H9 (cell line): ENCODE data around the gene DCAF5. TPM values are rescaled to one million over a fixed set of nuclear protein-coding genes. Genes with fewer than 3 reads are reported as not detected.

Experiments
- DNase-seq: peaks from one replicate; pipeline ENCODE4 v3.0.0-alpha.2; 2017
- H2AFZ ChIP-seq: one replicate; pipeline ENCODE4 v1.6.1; 2013; ENCODE audit warnings: mild to moderate bottlenecking, low read length, control low read depth, moderate library complexity
- H2AK5ac ChIP-seq: 2 replicates; pipeline ENCODE4 v1.6.1; 2013; ENCODE audit warnings: low read length, control low read depth, mixed read lengths; ENCODE audit not compliant: insufficient read length
- H2BK120ac ChIP-seq: one replicate; pipeline ENCODE4 v1.6.1; 2013; ENCODE audit warnings: low read depth, mild to moderate bottlenecking, low read length, control low read depth, inconsistent platforms; ENCODE audit not compliant: poor library complexity, severe bottlenecking
- H2BK12ac ChIP-seq: 2 replicates; pipeline ENCODE4 v1.6.1; 2013; ENCODE audit warnings: low read length, control low read depth, mixed read lengths, low read depth; ENCODE audit not compliant: insufficient read length
- H2BK15ac ChIP-seq: 2 replicates; pipeline ENCODE4 v1.6.1; 2013; ENCODE audit warnings: low read depth, low read length, control low read depth
- H2BK20ac ChIP-seq: one replicate; pipeline ENCODE4 v1.6.1; 2013; ENCODE audit warnings: low read depth, mild to moderate bottlenecking, low read length, control low read depth, inconsistent platforms; ENCODE audit not compliant: poor library complexity, severe bottlenecking
- H2BK5ac ChIP-seq: 2 replicates; pipeline ENCODE4 v1.6.1; 2013; ENCODE audit warnings: low read length, control low read depth, mixed read lengths; ENCODE audit not compliant: insufficient read length
- H3K14ac ChIP-seq: 2 replicates; pipeline ENCODE4 v1.6.1; 2013; ENCODE audit warnings: low read length, control low read depth; ENCODE audit not compliant: insufficient read depth
- H3K18ac ChIP-seq: 2 replicates; pipeline ENCODE4 v1.6.1; 2013; ENCODE audit warnings: low read depth, mild to moderate bottlenecking, mixed read lengths, low read length, control low read depth; ENCODE audit not compliant: insufficient read length
- H3K23ac ChIP-seq: 2 replicates; pipeline ENCODE4 v1.6.1; 2013; ENCODE audit warnings: low read length, control low read depth, mixed read lengths, low read depth; ENCODE audit not compliant: insufficient read length
- H3K23me2 ChIP-seq: 2 replicates; pipeline ENCODE4 v1.6.1; 2013; ENCODE audit warnings: low read depth, mild to moderate bottlenecking, mixed read lengths, low read length, control low read depth; ENCODE audit not compliant: insufficient read length, poor library complexity, severe bottlenecking
- H3K27ac ChIP-seq: 2 replicates; pipeline ENCODE4 v1.5.1; 2013; ENCODE audit warnings: low read length, control low read depth, mixed read lengths, low read depth; ENCODE audit not compliant: insufficient read length
- H3K27me3 ChIP-seq: 2 replicates; pipeline ENCODE4 v1.6.1; 2013; ENCODE audit warnings: low read length, control low read depth, inconsistent platforms; ENCODE audit not compliant: insufficient read depth
- H3K4ac ChIP-seq: 2 replicates; pipeline ENCODE4 v1.6.1; 2013; ENCODE audit warnings: low read depth, mild to moderate bottlenecking, control low read depth, inconsistent platforms, low read length, moderate library complexity
- H3K4me1 ChIP-seq: 2 replicates; pipeline ENCODE4 v1.6.1; 2013; ENCODE audit warnings: low read length, control low read depth, inconsistent platforms; ENCODE audit not compliant: insufficient read depth
- H3K4me2 ChIP-seq: 2 replicates; pipeline ENCODE4 v1.6.1; 2013; ENCODE audit warnings: low read length, control low read depth, mixed read lengths; ENCODE audit not compliant: insufficient read length, insufficient read depth
- H3K56ac ChIP-seq: 2 replicates; pipeline ENCODE4 v1.6.1; 2013; ENCODE audit warnings: low read depth, mild to moderate bottlenecking, mixed read lengths, low read length, control low read depth; ENCODE audit not compliant: insufficient read length
- H3K79me1 ChIP-seq: 2 replicates; pipeline ENCODE4 v1.6.1; 2013; ENCODE audit warnings: low read depth, mild to moderate bottlenecking, moderate library complexity, low read length, control low read depth, inconsistent platforms; ENCODE audit not compliant: insufficient read depth, poor library complexity, severe bottlenecking
- H3K79me2 ChIP-seq: 2 replicates; pipeline ENCODE4 v1.6.1; 2013; ENCODE audit warnings: low read length, control low read depth, inconsistent platforms; ENCODE audit not compliant: insufficient read depth
- H3K9ac ChIP-seq: 2 replicates; pipeline ENCODE4 v1.6.1; 2013; ENCODE audit warnings: low read length, control low read depth, mixed read lengths; ENCODE audit not compliant: insufficient read length; ENCODE audit errors: extremely low read depth
- H3K9me3 ChIP-seq: one replicate; pipeline ENCODE4 v1.6.1; 2013; ENCODE audit warnings: low read depth, low read length, inconsistent platforms; ENCODE audit not compliant: control insufficient read depth
- H3T11ph ChIP-seq: one replicate; pipeline ENCODE4 v1.6.1; 2013; ENCODE audit warnings: mild to moderate bottlenecking, low read length, control low read depth, inconsistent platforms
- H4K20me1 ChIP-seq: one replicate; pipeline ENCODE4 v1.6.1; 2013; ENCODE audit not compliant: control insufficient read depth, insufficient read length, insufficient read depth
- H4K5ac ChIP-seq: 2 replicates; pipeline ENCODE4 v1.6.1; 2013; ENCODE audit warnings: low read depth, mild to moderate bottlenecking, mixed read lengths, low read length, control low read depth; ENCODE audit not compliant: insufficient read length
- H4K8ac ChIP-seq: replicated peaks from 2 replicates; pipeline ENCODE4 v1.6.1; 2013; ENCODE audit warnings: low read length, control low read depth, mixed read lengths, low read depth; ENCODE audit not compliant: insufficient read length
- H4K91ac ChIP-seq: 2 replicates; pipeline ENCODE4 v1.6.1; 2013; ENCODE audit warnings: low read depth, mild to moderate bottlenecking, moderate library complexity, mixed read lengths, low read length, control low read depth; ENCODE audit not compliant: insufficient read length
- H3K27ac Mint-ChIP-seq, 3 experiments: 2 replicates in 2 of 3; 3 replicates in 1 of 3; pipeline ENCODE4 v1.8.0; 2020 to 2021; ENCODE audit warnings: mixed read lengths in 3 of 3, mild to moderate bottlenecking in 1 of 3, moderate library complexity in 1 of 3
- H3K27me3 Mint-ChIP-seq: 2 replicates; pipeline ENCODE4 v1.8.0; 2021; ENCODE audit warnings: low read depth, mild to moderate bottlenecking, moderate library complexity, mixed read lengths
- H3K36me3 Mint-ChIP-seq, 3 experiments: 2 replicates in 2 of 3; 3 replicates in 1 of 3; pipeline ENCODE4 v1.8.0; 2020 to 2021; ENCODE audit warnings: low read depth in 3 of 3, mixed read lengths in 3 of 3; ENCODE audit not compliant: insufficient read depth in 1 of 3
- H3K4me1 Mint-ChIP-seq, 2 experiments: 2 replicates each; pipeline ENCODE4 v1.8.0; 2020; ENCODE audit warnings: mixed read lengths in 2 of 2
- H3K4me3 Mint-ChIP-seq, 2 experiments: 2 replicates in 1 of 2; 3 replicates in 1 of 2; pipeline ENCODE4 v1.8.0; 2020 to 2021; ENCODE audit warnings: mild to moderate bottlenecking in 2 of 2, mixed read lengths in 2 of 2, moderate library complexity in 1 of 2
- H3K9me3 Mint-ChIP-seq, 2 experiments: 2 replicates in 1 of 2; 3 replicates in 1 of 2; pipeline ENCODE4 v1.8.0; 2020; ENCODE audit warnings: mild to moderate bottlenecking in 2 of 2, mixed read lengths in 2 of 2, moderate library complexity in 1 of 2
- WGBS: extraction: QIAGEN DNeasy Blood & Tissue Kit; methylation state at CpG from one replicate; pipeline ENCODE4 v1.1.7; 2013; ENCODE audit warnings: missing lambda C conversion rate, low lambda C conversion rate, mixed read lengths; ENCODE audit not compliant: insufficient read length; ENCODE audit errors: extremely low coverage; 5-methylcytosine and 5-hydroxymethylcytosine counted together
- total RNA-seq: library from RNA; stranded (reverse); gene quantifications from 2 replicates; pipeline ENCODE4 v1.2.1, GENCODE V29; 2021
- TF ChIP-seq, protein P1 (sequence below): fragments of 200-600 bp; sonication (generic); conservative IDR thresholded peaks from 3 replicates; pipeline ENCODE4 v1.8.0; 2021; ENCODE audit warnings: antibody characterized with exemption, mild to moderate bottlenecking

DCAF5 gene
- total RNA-seq, 1 experiment from 2014 or later = 31.4 TPM

DNA sequence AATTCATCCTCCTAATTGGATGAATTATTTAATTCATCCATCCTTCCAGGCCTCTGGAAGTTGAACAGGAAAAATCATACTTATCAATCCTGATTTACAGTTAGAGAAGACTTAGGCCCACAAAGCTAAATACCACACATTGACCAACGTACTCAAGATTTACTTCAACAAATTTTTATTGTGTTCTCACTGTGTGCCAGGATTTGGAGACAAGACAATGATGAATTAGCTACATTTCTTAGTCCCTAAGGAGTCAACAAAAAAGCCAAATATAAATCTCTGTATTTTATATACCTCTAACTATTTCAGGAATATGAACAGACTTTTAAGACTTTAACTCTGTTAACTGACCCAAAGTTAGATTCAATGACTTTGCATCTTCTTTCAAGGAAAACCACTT is 63.9 kb downstream of the DCAF5 start:
- H3K14ac ChIP-seq = no peak overlapping the region
- no peak overlapping the region for H3K9ac ChIP-seq
- no CpG with 5 or more reads among the region's 1 CpG for WGBS

More for the DNA sequence above, 63.9 kb downstream of the DCAF5 start:
- Histone ChIP-seq H2AFZ (no peak overlapping the region), H3K4me1 (no peaks in the 10 kb centered on the region), H3K56ac (no peak overlapping the region), H2BK12ac (no peak overlapping the region), H4K8ac (no peak overlapping the region), H3K23ac (no peak overlapping the region), H3K79me2 (no peaks in the 10 kb centered on the region), H2BK20ac (no peak overlapping the region), H3T11ph (no peak overlapping the region), H2AK5ac (no peak overlapping the region), H2BK5ac (no peak overlapping the region), H3K23me2 (no peaks in the 10 kb centered on the region), H2BK15ac (no peak overlapping the region), H3K18ac (no peak overlapping the region), H4K91ac (no peak overlapping the region), H3K27ac (no peak overlapping the region), H4K5ac (no peak overlapping the region), H3K4ac (no peak overlapping the region), H4K20me1 (no peaks in the 10 kb centered on the region), H3K4me2 (no peak overlapping the region), H3K79me1 (no peaks in the 10 kb centered on the region), H3K27me3 (no peaks in the 10 kb centered on the region), H3K9me3 (no peaks in the 10 kb centered on the region), H2BK120ac (no peak overlapping the region)
- Mint-ChIP-seq H3K27me3 (no peaks in the 10 kb centered on the region), H3K9me3 (no peaks in the 10 kb centered on the region), H3K36me3 (peaks cover 5 to 17% (median 8%) of the 10 kb centered on the region in 3 experiments; a peak in 5 of 7 replicates), H3K27ac (no peak overlapping the region), H3K4me1 (peaks cover 9 to 12% of the 10 kb centered on the region in 2 experiments), H3K4me3 (no peak overlapping the region)
- no peak for DNase-seq
- TF ChIP-seq, protein P1, sequence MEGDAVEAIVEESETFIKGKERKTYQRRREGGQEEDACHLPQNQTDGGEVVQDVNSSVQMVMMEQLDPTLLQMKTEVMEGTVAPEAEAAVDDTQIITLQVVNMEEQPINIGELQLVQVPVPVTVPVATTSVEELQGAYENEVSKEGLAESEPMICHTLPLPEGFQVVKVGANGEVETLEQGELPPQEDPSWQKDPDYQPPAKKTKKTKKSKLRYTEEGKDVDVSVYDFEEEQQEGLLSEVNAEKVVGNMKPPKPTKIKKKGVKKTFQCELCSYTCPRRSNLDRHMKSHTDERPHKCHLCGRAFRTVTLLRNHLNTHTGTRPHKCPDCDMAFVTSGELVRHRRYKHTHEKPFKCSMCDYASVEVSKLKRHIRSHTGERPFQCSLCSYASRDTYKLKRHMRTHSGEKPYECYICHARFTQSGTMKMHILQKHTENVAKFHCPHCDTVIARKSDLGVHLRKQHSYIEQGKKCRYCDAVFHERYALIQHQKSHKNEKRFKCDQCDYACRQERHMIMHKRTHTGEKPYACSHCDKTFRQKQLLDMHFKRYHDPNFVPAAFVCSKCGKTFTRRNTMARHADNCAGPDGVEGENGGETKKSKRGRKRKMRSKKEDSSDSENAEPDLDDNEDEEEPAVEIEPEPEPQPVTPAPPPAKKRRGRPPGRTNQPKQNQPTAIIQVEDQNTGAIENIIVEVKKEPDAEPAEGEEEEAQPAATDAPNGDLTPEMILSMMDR = no peak
